GM12878 (cell line): Measurements from ENCODE around the gene PIGBOS1. TPM values are rescaled to one million over a fixed set of nuclear protein-coding genes. Genes with fewer than 3 reads are reported as not detected.

Experiments
- ATAC-seq: fragments of 200-7000 bp; cut with Tn5 transposase; 3 replicates; pipeline ENCODE4 v1.9.1; 2020; ENCODE audit warnings: mild to moderate bottlenecking, moderate library complexity
- BruUV-seq: library from RNA; stranded (reverse); fragments of 400-500 nt; replicated peaks from 2 replicates; lab custom pipeline; 2021; lab: Mats Ljungman, UMichigan
- CTCF ChIA-PET: fragments of 300-600 bp; sonication (Branson Sonifier 250); formaldehyde crosslinking; extraction: SDS; loops from one replicate; lab custom pipeline; 2021; ENCODE audit warnings: inconsistent platforms; lab: Yijun Ruan, JAX
- POLR2A ChIA-PET: fragments of 350-600 bp; formaldehyde crosslinking; extraction: SDS; loops from one replicate; lab custom pipeline; 2021; ENCODE audit warnings: inconsistent platforms; lab: Charles Lee
- RAD21 ChIA-PET: fragments of 300-600 bp; sonication (Branson Sonifier 250); formaldehyde crosslinking; loops from one replicate; lab custom pipeline; 2023; ENCODE audit warnings: antibody characterized with exemption; ENCODE audit not compliant: unreplicated experiment; lab: Charles Lee
- SMC1A ChIA-PET: fragments of 300-600 bp; sonication (Branson Sonifier 250); formaldehyde crosslinking; loops from one replicate; lab custom pipeline; 2023; ENCODE audit not compliant: unreplicated experiment, uncharacterized antibody; lab: Charles Lee
- DNase-seq: peaks from one replicate; pipeline ENCODE4 v3.0.0-alpha.2; 2011; ENCODE audit warnings: low read depth, low spot score
- FAIRE-seq: peaks from 3 replicates; lab custom pipeline; 2011; peaks lifted over from hg19 to GRCh38; lab: Jason Lieb, UNC
- H2AFZ ChIP-seq: 2 replicates; pipeline ENCODE4 v1.6.0; 2011; ENCODE audit warnings: low read depth, low read length, control low read depth; ENCODE audit not compliant: control insufficient read depth
- H3K27ac ChIP-seq: 2 replicates; pipeline ENCODE4 v1.5.1; 2011; ENCODE audit warnings: control low read depth; ENCODE audit not compliant: control insufficient read depth, insufficient read depth
- H3K27me3 ChIP-seq, 2 experiments: replicated peaks in 1 of 2; 2 replicates each; pipeline versions ENCODE4 v1.6.0 to v1.6.1; 2011; ENCODE audit warnings: low read length in 1 of 2; ENCODE audit not compliant: control insufficient read depth in 2 of 2, insufficient read depth in 2 of 2
- H3K36me3 ChIP-seq, 2 experiments: 2 replicates each; pipeline ENCODE4 v1.5.1; 2011; ENCODE audit warnings: low read length in 1 of 2; ENCODE audit not compliant: control insufficient read depth in 2 of 2, insufficient read depth in 2 of 2
- H3K4me1 ChIP-seq: 2 replicates; pipeline ENCODE4 v1.6.1; 2011; ENCODE audit warnings: mild to moderate bottlenecking, low read length, moderate library complexity, mixed read lengths; ENCODE audit not compliant: control insufficient read depth, insufficient read depth
- H3K4me2 ChIP-seq: 2 replicates; pipeline ENCODE4 v1.6.0; 2011; ENCODE audit warnings: control low read depth; ENCODE audit not compliant: control insufficient read depth, insufficient read depth
- H3K4me3 ChIP-seq: fragments of 200-600 bp; sonication (generic); 2 replicates; pipeline ENCODE4 v1.5.1; 2016
- H3K79me2 ChIP-seq: 2 replicates; pipeline ENCODE4 v1.6.0; 2011; ENCODE audit warnings: low read length; ENCODE audit not compliant: control insufficient read depth, insufficient read depth
- H3K9ac ChIP-seq: 2 replicates; pipeline ENCODE4 v1.8.0; 2011; ENCODE audit warnings: low read length, control low read depth, mixed read lengths; ENCODE audit not compliant: control insufficient read depth, insufficient read depth
- H3K9me3 ChIP-seq: replicated peaks from 3 replicates; pipeline ENCODE4 v1.5.1; 2011; ENCODE audit warnings: mild to moderate bottlenecking, low read length; ENCODE audit not compliant: control insufficient read depth, insufficient read depth
- H4K20me1 ChIP-seq: 2 replicates; pipeline ENCODE4 v1.6.0; 2011; ENCODE audit not compliant: control insufficient read depth, insufficient read depth
- BCL11A ChIP-seq: IDR thresholded peaks from 2 replicates; pipeline ENCODE4 v1.6.1; 2011; ENCODE audit warnings: low read depth, low read length
- ETV6 ChIP-seq, 2 experiments: fragments of 450-650 bp in 1 of 2; IDR thresholded peaks in 1 of 2; conservative IDR thresholded peaks in 1 of 2; 2 replicates each; pipeline ENCODE4 v1.6.1; 2014; ENCODE audit warnings: antibody characterized with exemption in 1 of 2, borderline replicate concordance in 1 of 2, low read depth in 1 of 2, mild to moderate bottlenecking in 1 of 2, moderate library complexity in 1 of 2
- HDGF ChIP-seq: fragments of 450-650 bp; IDR thresholded peaks from 2 replicates; pipeline ENCODE4 v1.6.1; 2016; ENCODE audit warnings: antibody characterized with exemption
- JUND ChIP-seq: IDR thresholded peaks from 2 replicates; pipeline ENCODE4 v1.6.1; 2012; ENCODE audit warnings: low read depth, mild to moderate bottlenecking, low read length, improper control_type of control experiment, moderate library complexity
- RAD21 ChIP-seq: IDR thresholded peaks from 2 replicates; pipeline ENCODE4 v1.6.1; 2011; ENCODE audit warnings: mild to moderate bottlenecking, low read depth, low read length, moderate library complexity; ENCODE audit not compliant: insufficient read depth
- RELB ChIP-seq: fragments of 450-650 bp; IDR thresholded peaks from 2 replicates; pipeline ENCODE4 v1.6.1; 2017; ENCODE audit warnings: low read depth, mild to moderate bottlenecking, moderate library complexity
- SMC3 ChIP-seq: IDR thresholded peaks from 2 replicates; pipeline ENCODE4 v1.6.1; 2011; ENCODE audit warnings: low read length, improper control_type of control experiment, borderline replicate concordance
- YBX1 ChIP-seq: fragments of 450-650 bp; IDR thresholded peaks from 2 replicates; pipeline ENCODE4 v1.6.1; 2016; ENCODE audit warnings: antibody characterized with exemption
- WGBS: methylation state at CpG from one replicate; pipeline ENCODE4 v1.1.6; 2016; ENCODE audit warnings: low lambda C conversion rate; ENCODE audit not compliant: insufficient replicate concordance, insufficient coverage; ENCODE audit errors: missing lambda C conversion rate; 5-methylcytosine and 5-hydroxymethylcytosine counted together
- in situ Hi-C: fragments of 300-500 bp; cut with MboI; formaldehyde crosslinking; loops from 9 replicates; pipeline ENCODE4 v1.14.3; 2018; ENCODE audit warnings: mixed read lengths
- intact Hi-C: fragments of 100-400 bp; cut with micrococcal nuclease; formaldehyde crosslinking; loops from one replicate; pipeline ENCODE4 v1.14.2; 2022; ENCODE audit not compliant: unreplicated experiment
- polyA plus RNA-seq, 11 experiments: library from polyadenylated mRNA; depleted of rRNA in 4 of 11; unstranded in 6 of 11; stranded (reverse) in 5 of 11; fragments of >200 nt; fragmentation: Nextera tagmentation in 4 of 11; fragmentation: Illumina TruSeq in 1 of 11; extraction: Ambion mirVana in 4 of 11; extraction: Trizol in 1 of 11; gene quantifications; 1 replicate in 1 of 11; 2 replicates in 10 of 11; pipeline versions ENCODE4 v1.2.1 to v1.2.3, GENCODE V29; 2011 to 2016; ENCODE audit warnings: inconsistent platforms in 2 of 11, missing spikeins in 2 of 11, low read depth in 1 of 11
- total RNA-seq, 4 experiments: library from RNA; depleted of rRNA in 3 of 4; stranded (reverse); fragments of >200 nt in 3 of 4; fragmentation: Illumina TruSeq in 1 of 4; extraction: Trizol in 1 of 4; gene quantifications; 2 replicates each; pipeline versions ENCODE4 v1.2.1 to v1.2.3, GENCODE V29; 2013 to 2021

Gene PIGBOS1
- total and polyA plus RNA-seq, 10 of the 15 experiments (the other 5 are each of a cell fraction or from before 2014, with no cell fraction given) = 7.1 to 24.7 (median 10.2) TPM

- TF ChIP-seq RAD21 (no peak), RELB (no peak), JUND (no peak), YBX1 (no peak), ETV6 (conservative IDR thresholded peaks at IDR 0.05 in 1 of 2, IDR thresholded peaks at IDR 0.05 in 1 of 2; ENCODE audit: borderline replicate concordance in 1 of 2, low read depth in 1 of 2) (no peak)
Measured at GRCh38 chr15:55276324-55276723, 42.6 kb downstream of the PIGBOS1 start (continued).

GRCh38 chr15:55270291-55270690 lies 48.6 kb downstream of the PIGBOS1 start:
- peaks cover 1% of the 10 kb centered on the region for H3K79me2 ChIP-seq
- H2AFZ ChIP-seq = no peak overlapping the region
- no peak overlapping the region for H3K27ac ChIP-seq
- no peaks in the 10 kb centered on the region for H3K27me3 ChIP-seq
- H3K4me2 ChIP-seq = no peak overlapping the region
- no peak overlapping the region for H3K4me3 ChIP-seq
- no peaks in the 10 kb centered on the region for H4K20me1 ChIP-seq
- no peak for DNase-seq
- in situ Hi-C loops (no loop called here), intact Hi-C loops (no loop called here)
- no peak for TF ChIP-seq HDGF
- no peak for TF ChIP-seq SMC3
- no peak for TF ChIP-seq BCL11A
- no peak overlapping the region for H3K9ac ChIP-seq
- no peaks in the 10 kb centered on the region; a peak in 1 of 4 replicates for H3K36me3 ChIP-seq
- WGBS = 85% methylated on average over 6 of the region's 6 CpGs
- ChIA-PET POLR2A (interaction anchor here (0.8 to 1.3 kb wide), 4 partner anchors 9 to 17 kb away, joined by 3 to 11 read pairs (median 4); no protein-coding TSS in a partner anchor), RAD21 (interaction anchor here (1.4 kb wide), 1 partner anchor 14 kb away, joined by 3 read pairs; no protein-coding TSS in a partner anchor), CTCF (interaction anchor here (0.8 to 2.2 kb wide), 3 partner anchors 12 to 41 kb away, joined by 3 to 5 read pairs (median 3); no protein-coding TSS in a partner anchor), SMC1A (interaction anchor here (0.6 to 2.2 kb wide), 9 partner anchors 14 to 60 kb away, joined by 3 to 7 read pairs (median 4); no protein-coding TSS in a partner anchor)
- ATAC-seq = no peak
- H3K4me1 ChIP-seq = peaks cover 7% of the 10 kb centered on the region
- no peak for FAIRE-seq
- H3K9me3 ChIP-seq = no peaks in the 10 kb centered on the region; the same call in 2 of the 3 replicates
- no TSS peak for BruUV-seq
